Hematopoietic multipotent progenitor cell treated with erythropoietin and hydrocortisone succinate and interleukin-3 and kit ligand, for 4 days (in vitro differentiated cells): Measurements from ENCODE around the gene ZNF570.

Experiments
- DNase-seq: peaks from one replicate; pipeline ENCODE4 v3.0.0-alpha.2; 2015

The ZNF570 gene

DNA sequence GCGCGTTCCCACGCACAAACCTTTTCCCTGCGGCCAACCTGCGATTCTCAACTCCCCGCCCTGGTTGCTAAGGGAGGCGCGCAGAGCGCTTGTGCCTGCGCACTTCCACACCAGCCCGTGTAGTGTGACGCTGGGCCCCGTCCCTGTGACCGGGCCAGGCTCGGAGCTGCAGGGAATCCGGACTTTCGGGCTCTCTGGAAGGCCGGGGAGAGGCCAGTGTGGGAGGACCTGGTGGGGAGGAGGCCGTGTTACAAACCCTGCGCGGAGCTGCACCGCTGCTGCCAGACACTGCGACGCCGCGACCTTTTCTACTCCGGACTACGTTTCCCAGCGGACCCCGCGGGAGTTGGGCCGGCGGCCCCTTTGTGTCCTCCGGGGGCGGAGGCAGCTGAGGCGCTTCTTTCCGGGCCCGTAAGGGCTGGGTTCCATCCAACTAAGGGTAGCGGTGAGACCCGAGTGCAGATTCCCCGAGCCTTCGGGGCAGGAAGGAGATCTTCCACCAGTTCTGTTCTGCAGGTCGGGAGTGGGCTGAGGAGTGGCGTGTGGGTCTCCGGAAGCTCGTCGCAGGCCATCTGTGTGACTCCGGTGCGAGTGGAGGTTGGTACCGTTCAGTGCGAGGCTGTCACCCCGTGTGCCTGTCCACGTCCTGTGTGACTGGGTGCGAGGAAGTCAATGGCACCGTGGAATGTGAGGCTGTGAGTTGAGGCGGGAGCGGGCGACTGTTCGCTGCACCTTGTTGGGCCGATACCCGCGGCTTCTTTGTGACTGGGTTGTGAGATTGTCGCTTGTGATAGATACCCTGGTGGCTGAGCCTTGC, at the start of gene ZNF570:
Gene ZNF570 (plus strand): TSS at position 396 of the 817 bp plus-strand sequence. CDS start 999 bp downstream, outside the sequence.
- DNase-seq, result peak; percentile 95

DNA sequence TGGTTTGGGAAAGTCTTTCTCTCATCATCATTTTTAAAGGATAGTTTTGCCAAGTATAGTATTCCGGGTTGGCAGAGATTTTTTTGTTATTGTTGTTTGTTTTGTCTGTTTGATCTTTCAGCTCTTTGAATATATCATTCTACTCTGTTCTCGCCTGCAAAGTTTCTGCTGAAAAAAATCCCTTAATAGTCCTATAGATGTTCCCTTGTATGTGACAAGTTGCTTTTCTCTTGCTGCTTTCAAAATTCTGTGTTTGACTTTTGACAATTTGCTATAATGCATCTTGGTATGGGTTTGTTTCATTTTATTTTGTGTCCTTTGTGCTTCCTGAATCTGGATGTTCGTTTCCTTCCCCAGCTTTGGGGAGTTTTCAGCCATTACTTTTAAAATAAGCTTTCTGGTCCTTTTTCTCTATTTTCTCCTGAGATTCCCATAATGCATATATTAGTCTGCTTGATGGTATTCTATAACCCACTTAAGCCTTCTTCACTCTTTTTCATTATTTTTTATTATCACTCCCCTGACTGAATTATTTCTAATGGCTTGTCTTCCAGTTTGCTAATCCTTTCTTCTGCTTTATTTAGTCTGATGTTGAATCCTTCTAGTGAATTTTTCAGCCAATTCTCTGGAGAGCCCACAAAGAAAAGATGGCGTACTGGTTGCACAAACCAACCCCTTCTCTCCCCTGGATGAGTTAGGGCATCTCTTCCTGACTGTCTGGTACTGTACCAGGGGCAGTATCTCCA, 16.5 kb upstream of the ZNF570 start:
- no peak for DNase-seq

DNA sequence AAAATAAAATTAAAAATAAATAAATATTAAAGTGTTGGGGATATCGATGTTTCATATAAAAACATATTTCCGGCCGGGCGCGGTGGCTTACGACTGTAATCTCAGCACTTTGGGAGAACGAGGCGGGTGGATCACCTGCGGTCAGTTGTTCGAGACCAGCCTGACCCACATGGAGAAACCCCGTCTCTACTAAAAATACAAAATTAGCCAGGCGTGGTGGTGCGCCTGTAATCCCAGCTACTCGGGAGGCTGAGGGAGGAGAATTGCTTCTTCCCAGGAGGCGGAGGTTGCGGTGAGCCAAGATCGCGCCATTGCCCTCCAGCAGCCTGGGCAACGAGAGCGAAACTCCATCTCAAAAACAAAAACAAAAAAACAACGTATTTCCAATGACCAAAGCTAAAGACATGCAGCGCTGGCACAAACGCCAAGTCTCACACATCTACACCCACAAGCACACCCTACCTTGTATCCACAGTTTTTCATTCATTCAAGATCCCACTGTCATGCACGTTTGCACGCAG, 2.8 kb upstream of the ZNF570 start:
- DNase-seq, result no peak

DNA sequence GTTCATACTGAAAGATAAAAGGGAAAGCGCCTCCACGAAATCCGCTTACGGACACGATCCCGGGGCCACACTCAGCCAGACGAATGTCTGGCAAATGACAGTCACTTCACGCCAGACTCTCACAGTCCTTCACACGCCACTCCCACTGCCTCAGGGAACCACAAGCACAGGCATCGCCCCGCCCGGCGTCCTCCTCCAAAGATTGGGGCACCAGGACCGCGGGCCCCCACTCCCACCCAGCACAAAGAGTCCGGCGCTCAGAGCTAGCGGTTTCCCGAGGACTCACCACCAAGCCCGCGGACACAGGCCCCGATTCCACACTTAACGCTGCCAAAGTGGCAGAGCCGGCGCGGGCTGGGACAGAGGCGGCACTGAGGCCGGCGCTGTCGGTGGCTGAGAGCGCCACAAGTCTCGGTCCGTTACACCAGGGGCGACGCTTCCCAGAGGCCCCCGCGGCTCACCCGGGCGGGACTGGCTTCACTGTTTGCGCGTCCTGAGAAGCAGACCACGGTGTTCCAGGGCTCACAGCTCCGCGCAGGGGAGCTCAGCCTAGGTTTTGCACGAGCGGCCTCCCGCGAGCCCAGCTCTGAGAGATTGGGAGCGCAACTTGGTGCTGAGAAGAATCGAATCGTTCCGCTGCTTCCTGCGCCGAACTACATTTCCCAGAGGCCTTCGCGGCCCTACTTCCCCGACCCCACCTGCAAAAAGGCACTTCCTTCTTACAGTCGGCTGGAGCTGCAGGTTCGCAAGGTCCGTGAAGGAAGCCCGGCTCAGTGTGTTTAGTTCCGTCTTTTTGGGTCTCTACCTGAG, 2.2 kb upstream of the ZNF570 start, which contains the start of gene ZNF569:
Gene ZNF569 (minus strand): TSS at position 647 of the 810 bp plus-strand sequence. CDS start 22,523 bp downstream, outside the sequence.
- peak; percentile 97 for DNase-seq

DNA sequence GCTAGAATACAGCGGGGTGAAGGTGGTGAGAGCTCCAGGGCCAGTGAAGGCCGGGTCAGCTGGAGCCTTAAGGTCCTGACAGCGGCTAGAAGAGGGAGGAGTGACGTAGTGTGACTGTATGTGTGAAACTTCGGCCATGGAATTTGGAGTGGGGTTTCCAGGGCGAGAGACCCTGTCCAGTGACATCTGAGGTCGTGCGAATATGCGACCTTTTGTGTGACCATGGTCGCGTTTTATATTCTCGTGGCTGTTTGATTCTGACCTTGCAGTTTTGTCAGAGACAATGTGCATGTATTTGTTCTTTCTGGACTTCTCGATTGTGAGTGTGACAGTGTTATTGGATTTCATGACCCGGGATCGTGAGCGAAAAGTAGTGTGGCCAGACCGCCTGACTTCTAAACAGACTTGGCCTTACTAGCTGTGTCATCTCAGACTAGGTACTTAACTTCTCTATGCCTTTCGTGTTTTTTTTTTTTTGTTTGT, 1.5 kb upstream of the ZNF570 start:
- DNase-seq, result no peak

DNA sequence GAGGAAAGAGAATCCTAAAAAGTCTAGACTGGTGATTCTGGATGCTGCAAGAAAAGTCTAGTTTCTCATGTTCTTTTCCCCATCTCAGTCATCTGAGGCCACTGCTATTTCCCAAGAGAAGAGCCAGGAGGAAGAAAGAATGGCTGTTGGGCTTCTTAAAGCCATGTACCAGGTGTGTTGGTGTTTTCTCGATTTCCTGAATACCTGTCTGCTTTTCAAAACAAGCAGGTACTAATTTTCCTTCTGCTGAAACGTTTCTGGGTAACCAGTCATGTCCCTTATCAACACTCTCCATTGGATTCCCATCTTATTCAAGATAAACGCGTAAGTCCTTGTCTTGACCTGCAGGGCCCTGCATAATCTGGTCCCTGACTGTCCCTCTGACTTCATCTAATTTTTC, 1.1 kb downstream of the ZNF570 start:
- peak; percentile 12 for DNase-seq

DNA sequence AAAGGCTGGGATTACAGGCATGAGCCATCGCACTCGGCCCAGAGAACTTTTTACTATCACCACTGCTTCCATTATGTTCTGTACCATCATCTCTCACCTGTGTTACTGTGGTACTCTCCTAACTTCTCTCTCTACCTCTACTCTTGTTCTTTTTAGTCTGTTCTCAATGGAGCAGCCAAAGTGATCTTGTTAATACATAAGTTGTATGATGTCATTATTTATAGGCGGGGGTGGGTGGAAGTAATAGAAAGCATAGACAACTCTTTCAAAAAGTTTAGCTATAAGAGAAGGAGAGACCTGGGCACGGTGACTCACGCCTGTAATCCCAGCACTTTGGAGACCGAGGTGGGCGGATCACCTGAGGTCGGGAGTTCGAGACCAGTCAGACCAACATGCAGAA, 3.0 kb downstream of the ZNF570 start:
- DNase-seq, result no peak

DNA sequence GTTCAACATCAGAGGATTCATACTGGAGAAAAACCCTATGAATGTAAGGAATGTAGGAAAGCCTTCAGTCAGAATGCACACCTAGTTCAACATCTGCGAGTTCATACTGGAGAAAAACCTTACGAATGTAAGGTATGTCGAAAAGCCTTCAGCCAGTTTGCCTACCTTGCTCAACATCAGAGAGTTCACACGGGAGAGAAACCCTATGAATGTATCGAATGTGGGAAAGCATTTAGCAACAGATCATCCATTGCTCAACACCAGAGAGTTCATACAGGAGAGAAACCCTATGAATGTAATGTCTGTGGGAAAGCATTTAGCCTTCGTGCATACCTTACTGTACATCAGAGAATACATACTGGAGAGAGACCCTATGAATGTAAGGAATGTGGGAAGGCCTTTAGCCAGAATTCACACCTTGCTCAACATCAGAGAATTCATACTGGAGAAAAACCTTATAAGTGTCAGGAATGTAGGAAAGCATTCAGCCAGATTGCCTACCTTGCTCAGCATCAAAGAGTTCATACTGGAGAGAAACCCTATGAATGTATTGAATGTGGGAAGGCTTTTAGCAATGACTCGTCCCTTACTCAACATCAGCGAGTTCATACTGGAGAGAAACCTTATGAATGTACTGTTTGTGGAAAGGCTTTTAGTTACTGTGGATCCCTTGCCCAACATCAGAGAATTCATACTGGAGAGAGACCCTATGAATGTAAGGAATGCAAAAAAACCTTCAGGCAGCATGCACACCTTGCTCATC, 15.4 kb downstream of the ZNF570 start:
- DNase-seq, result no peak

DNA sequence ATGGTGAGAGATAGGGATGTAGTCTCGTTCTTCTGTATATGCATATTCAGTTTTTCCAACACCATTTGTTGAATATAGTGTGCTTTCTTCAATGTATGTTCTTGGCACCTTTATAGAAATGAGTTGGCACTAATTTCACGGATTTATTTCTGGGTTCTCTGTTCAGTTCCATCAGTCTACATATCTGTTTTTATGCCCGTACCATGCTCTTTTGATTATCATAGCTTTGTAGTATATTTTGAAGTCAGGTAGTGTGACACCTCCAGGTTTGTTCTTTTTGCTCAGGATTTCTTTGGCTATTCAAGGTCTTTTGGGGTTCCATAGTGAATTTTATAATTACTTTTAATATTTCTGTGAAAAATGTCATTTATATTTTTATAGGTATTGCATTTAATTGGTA, 23.1 kb downstream of the ZNF570 start:
- DNase-seq, result no peak

DNA sequence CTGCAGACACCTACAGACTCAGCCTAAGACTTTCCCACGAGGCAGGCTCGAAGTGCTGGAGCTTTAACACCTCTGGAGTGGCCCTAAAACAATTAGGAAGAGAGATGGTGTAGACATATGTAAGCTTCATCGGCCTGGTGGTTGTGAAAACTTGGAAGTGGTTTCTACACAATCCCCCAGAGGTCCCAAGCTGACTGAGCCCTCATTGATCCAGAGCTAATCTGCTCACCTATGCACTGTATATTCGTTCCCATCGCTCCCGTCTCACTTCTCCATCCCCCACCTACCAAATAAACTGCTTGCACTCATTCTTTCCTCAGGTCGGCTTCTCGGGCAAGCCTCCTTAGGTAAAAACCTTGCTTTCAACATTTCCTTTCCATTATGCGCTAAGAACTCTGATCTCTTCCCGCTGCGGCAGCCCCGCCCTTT, 36.8 kb downstream of the ZNF570 start:
- no peak for DNase-seq

DNA sequence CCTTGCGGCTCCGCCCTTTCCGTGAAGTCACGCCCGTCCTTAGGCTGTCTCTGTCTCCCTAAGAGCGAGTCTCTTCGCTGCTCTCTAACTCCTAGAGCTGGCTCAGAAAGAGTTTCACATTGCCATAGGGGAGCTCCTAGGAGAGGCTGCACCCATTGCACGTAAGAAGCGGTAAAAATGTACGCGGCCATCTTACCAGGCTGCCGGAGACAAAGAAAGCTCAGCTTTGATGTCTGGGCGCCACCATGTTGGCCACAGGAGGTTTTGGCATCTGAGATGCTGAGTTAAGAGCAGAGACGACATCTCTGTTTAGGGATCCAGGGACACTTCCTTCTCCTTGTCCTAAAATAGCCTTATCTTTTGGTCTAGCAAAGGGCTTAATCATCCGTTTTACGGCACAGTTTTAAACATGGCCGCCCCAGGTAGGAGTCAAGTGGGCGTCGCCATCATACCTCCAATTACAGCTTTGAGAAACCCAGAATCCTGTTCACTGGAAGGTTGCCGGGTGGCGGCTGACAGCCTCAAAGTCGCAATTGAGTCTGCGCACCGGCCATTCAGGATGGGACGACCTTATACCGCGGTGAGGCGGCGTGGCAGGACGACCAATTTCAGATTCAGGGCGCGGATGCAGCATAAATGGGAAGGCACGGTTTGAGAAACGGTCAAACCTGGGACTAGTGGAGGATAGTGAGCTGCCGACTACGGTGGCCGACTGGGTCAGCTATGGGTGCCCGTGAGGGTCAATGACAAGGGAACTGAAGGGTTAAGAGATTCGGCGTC, 37.4 kb downstream of the ZNF570 start, which contains the start of gene ZNF793:
Gene ZNF793 (plus strand): TSS at position 553 of the 780 bp plus-strand sequence. CDS start 16,501 bp downstream, outside the sequence.
- DNase-seq, result peak; percentile 77

DNA sequence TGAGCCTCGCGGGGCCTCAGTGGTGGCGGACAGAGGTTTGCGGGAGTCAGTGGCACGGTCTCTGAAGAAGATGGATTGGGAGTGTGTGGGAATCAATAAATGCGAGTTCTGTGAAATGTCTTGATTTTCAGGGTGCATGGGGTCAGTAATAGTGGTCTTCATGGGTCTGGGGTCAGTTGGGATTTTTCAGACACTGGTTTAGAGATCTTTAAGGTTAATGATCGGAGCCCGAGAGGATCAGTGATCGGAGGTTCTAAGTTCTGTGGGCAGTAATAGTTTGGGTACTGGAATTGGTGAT, 38.0 kb downstream of the ZNF570 start:
- no peak for DNase-seq

DNA sequence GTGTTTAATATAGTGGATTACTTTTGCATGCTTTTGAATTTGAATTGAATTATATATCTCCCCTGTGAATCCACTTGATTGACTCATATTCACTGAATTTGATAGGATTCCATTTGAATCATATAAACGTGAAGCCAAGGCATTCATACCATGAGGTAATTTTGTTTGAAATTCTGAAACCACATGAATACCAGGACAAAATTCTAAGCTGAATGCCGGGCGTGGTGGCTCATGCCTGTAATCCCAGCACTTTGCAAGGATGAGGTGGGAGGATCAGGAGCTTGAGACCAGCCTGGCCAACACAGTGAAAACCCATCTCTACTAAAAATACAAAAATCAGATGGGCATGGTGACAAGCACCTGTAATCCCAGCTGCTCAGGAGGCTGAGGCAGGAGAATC, 42.0 kb downstream of the ZNF570 start:
- no peak for DNase-seq

DNA sequence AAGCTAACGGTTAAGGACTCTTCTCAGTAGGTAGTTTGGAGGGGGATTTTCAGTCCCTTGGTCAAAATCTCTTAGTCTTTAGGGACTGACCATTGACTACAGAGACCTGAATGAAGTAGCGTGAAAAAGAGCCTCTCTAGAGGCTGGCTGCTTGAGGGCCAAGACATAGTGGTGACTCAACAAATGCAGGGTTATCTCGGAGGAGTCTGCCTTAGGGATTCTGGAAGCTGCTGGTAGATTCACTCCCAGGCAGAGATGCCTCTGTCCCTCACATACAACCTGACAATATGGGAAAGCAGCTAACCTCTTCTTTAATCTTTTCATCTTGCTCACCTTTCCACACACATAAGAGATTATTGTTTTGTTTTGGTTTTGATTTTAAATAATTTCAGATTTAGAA, 42.7 kb downstream of the ZNF570 start:
- no peak for DNase-seq

DNA sequence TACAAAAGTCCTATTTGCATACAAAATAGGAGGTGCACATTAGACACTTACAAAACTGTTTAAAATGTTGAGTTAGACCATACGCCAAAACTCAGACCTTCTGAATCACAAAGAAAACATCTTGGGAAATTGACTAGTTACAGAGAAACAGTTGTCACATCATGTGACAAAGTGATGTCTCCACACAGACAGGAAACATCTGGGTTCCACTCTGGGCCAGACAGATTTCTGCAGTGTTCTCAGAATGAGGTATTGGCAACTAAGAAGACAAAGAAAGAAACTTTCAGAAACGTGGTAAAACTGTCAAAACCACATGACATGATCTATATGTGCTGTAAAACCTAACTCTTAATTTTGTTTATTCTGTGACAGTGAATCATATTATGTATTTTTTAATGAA, 44.2 kb downstream of the ZNF570 start:
- peak; percentile 37 for DNase-seq

DNA sequence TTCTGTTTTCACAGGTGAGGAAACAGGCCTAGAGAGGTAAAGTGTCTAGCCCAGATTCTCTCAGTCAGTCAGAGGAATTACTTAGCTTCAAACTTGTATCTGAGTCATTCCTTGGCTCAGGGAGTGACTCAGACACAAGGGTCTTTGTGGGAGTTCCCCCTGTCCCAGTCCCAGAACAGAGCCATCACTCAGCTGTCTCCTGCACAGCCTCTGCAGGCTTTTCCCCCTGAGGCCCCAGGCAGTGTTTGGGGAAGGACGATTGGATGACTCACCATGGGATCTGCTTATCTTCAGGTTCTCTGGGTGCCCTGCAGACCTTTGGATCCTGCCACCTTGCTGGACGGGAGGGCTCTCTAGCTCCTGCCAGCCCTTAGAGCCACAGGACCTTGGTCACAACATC, 50.7 kb downstream of the ZNF570 start:
- DNase-seq, result no peak

DNA sequence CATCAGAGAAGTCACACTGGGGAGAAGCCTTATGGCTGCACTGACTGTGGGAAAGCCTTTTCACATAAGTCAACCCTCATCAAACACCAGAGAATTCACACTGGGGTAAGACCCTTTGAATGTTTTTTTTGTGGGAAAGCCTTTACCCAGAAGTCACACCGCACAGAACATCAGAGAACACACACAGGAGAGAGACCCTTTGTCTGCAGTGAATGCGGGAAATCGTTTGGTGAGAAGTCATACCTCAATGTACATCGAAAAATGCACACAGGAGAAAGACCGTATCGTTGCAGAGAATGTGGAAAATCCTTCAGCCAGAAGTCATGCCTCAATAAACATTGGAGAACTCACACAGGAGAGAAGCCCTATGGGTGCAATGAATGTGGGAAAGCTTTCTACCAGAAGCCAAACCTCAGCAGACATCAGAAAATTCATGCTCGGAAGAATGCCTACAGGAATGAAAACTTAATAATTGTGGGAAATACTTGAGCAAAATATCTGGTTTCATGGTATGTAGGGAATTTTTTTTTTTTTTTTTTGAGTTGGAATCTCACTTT, 68.3 kb downstream of the ZNF570 start:
- DNase-seq, result no peak
